ENCODE data around the gene ZNF787. TPM values are rescaled to one million over a fixed set of nuclear protein-coding genes. Genes with fewer than 3 reads are reported as not detected.

Gene ZNF787
- total RNA-seq, 1 donor: 27.5 TPM

DNA sequence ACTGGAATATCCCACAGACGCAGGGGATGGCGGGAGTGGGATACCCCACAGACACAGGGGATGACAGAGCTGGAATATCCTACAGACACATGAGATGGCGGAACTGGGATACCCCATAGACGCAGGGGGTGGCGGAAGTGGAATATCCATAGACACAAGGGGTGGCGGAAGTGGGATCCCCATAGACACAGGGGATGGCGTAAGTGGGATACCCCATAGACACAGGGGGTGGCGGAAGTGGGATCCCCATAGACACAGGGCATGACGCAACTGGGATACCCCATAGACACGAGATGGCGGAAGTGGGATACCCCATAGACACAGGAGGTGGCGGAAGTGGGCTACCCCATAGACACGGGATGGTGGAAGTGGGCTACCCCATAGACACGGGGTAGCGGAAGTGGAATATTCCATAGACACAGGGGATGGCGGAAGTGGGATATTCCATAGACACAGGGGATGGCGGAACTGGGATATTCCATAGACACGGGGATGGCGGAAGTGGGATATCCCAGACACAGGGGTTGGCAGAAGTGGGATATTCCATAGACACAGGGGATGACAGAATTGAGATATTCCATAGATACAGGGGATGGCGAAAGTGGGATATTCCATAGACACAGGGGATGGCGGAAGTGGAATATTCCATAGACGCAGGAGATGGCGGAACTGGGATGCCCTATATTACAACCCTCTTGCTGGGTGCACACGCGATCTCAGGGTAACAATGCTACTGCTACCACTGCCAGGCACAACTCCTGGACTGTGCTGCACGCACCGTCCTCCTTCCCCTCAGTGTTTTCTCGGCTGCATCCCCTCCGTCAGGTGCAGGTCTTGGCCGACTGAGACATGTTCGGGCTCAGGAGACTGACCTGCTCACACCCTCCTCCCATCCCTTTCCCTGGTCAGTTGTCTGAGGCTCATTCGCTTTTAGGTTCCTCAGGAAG is 28.1 kb downstream of the ZNF787 start:
- H3K4me3 ChIP-seq (ENCODE audit: insufficient read depth, low read length): no peak overlapping the region
- H3K4me2 ChIP-seq (ENCODE audit: insufficient read depth, low read length): no peak overlapping the region
- DNase-seq (ENCODE audit: insufficient read length, low spot score, missing footprints): peak; percentile 32
- H3K27me3 ChIP-seq (ENCODE audit: insufficient read depth, low read length): no peaks in the 10 kb centered on the region
- H3K79me2 ChIP-seq (ENCODE audit: insufficient read depth, low read length): peaks cover 75% of the 10 kb centered on the region
- H3K36me3 ChIP-seq (ENCODE audit: insufficient read depth, low read length): peaks cover 7% of the 10 kb centered on the region
- no peaks in the 10 kb centered on the region for H3K9me3 ChIP-seq (ENCODE audit: low read depth, low read length)
- no peak overlapping the region for H2AFZ ChIP-seq (ENCODE audit: low read length)
- H4K20me1 ChIP-seq (ENCODE audit: insufficient read depth, low read length): peaks cover 36% of the 10 kb centered on the region
- H3K4me1 ChIP-seq (ENCODE audit: insufficient read depth, low read length): peaks cover 6% of the 10 kb centered on the region
- no peak overlapping the region for H3K27ac ChIP-seq (ENCODE audit: low read depth, low read length)
- no peak for TF ChIP-seq CTCF (IDR thresholded peaks at IDR 0.05; ENCODE audit: extremely low read depth, low read depth, low read length)

DNA sequence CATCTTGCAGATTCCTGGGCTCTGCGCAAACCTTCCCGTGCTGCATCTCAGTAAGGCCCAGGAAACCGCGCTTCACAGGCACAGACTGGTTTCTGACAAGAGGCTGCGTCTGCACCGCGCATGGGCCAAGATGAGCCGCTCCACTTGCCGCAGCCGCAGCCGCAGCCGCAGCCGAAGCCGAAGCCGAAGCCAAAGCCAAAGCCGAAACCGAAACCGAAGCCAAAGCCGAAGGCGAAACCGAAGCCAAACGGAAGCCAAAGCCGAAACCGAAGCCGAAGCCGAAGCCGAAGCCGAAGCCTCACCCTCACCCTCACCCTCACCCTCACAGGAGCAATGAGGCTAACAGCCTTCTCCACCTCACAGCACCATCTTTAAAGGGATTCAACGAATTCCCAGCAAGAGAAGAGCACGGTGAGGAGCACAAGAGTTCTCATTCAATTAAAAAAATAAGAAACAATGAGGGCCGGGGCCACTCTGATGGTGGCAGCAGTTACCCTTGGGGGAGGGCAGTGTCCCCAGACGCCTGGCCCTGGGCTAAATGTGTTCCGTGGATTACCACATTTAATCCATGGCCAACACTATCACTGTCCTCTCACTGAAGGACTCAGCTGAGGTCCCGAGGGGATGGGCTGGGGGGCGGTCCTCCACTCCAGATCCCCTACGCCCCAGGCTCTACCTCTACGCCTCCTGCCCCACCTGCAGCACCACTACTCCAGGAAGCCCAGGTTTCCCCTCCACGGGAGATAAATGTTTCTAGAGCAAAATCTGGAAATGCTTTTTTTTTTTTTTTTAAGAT is 29.1 kb downstream of the ZNF787 start:
- no peak overlapping the region for H3K4me3 ChIP-seq (ENCODE audit: insufficient read depth, low read length)
- H3K79me2 ChIP-seq (ENCODE audit: insufficient read depth, low read length): peaks cover 65% of the 10 kb centered on the region
- H3K4me2 ChIP-seq (ENCODE audit: insufficient read depth, low read length): no peak overlapping the region
- no peak overlapping the region for H2AFZ ChIP-seq (ENCODE audit: low read length)
- H4K20me1 ChIP-seq (ENCODE audit: insufficient read depth, low read length): peaks cover 34% of the 10 kb centered on the region
- H3K4me1 ChIP-seq (ENCODE audit: insufficient read depth, low read length): peaks cover 6% of the 10 kb centered on the region
- DNase-seq (ENCODE audit: insufficient read length, low spot score, missing footprints): peak; percentile 70
- H3K36me3 ChIP-seq (ENCODE audit: insufficient read depth, low read length): peaks cover 3% of the 10 kb centered on the region
- TF ChIP-seq CTCF (IDR thresholded peaks at IDR 0.05; ENCODE audit: extremely low read depth, low read depth, low read length): no peak
- peak overlapping the region; percentile 58 for H3K27ac ChIP-seq (ENCODE audit: low read depth, low read length)
- H3K27me3 ChIP-seq (ENCODE audit: insufficient read depth, low read length): no peaks in the 10 kb centered on the region
- H3K9me3 ChIP-seq (ENCODE audit: low read depth, low read length): no peaks in the 10 kb centered on the region

DNA sequence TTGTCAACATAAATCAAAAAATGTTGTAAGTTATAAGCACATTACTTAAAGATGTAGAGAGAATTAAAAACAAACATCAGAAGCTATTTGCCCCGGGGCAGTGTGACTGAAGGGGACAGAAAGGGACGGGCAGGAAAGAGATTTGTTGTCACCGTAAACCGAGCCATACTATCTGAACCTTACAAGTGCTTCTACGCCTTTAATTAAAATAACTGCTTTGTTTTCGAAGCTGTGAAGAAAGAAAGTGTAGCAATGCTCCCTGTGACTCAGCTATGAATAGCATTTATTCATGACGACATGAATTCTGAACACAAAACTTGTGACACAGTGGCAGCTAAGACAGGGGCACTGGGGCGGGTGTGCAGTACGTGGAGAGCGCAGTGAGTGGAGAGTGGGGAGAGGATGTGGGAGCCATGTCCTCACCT is 30.0 kb downstream of the ZNF787 start:
- peak; percentile 96 for DNase-seq (ENCODE audit: insufficient read length, low spot score, missing footprints)
- H3K27ac ChIP-seq (ENCODE audit: low read depth, low read length): peak overlapping the region; percentile 58
- H3K27me3 ChIP-seq (ENCODE audit: insufficient read depth, low read length): no peaks in the 10 kb centered on the region
- H3K4me2 ChIP-seq (ENCODE audit: insufficient read depth, low read length): no peak overlapping the region
- no peaks in the 10 kb centered on the region for H3K9me3 ChIP-seq (ENCODE audit: low read depth, low read length)
- H4K20me1 ChIP-seq (ENCODE audit: insufficient read depth, low read length): peaks cover 40% of the 10 kb centered on the region
- H2AFZ ChIP-seq (ENCODE audit: low read length): no peak overlapping the region
- no peak for TF ChIP-seq CTCF (IDR thresholded peaks at IDR 0.05; ENCODE audit: extremely low read depth, low read depth, low read length)
- peaks cover 6% of the 10 kb centered on the region for H3K4me1 ChIP-seq (ENCODE audit: insufficient read depth, low read length)
- peaks cover 3% of the 10 kb centered on the region for H3K36me3 ChIP-seq (ENCODE audit: insufficient read depth, low read length)
- H3K79me2 ChIP-seq (ENCODE audit: insufficient read depth, low read length): peaks cover 62% of the 10 kb centered on the region
- H3K4me3 ChIP-seq (ENCODE audit: insufficient read depth, low read length): no peak overlapping the region

- H3K27ac ChIP-seq (ENCODE audit: low read depth, low read length): no peak overlapping the region
Measured at GRCh38 chr19:56089344-56089743, 31.8 kb downstream of the ZNF787 start.

More at GRCh38 chr19:56089344-56089743, 31.8 kb downstream of the ZNF787 start:
- no peaks in the 10 kb centered on the region for H3K36me3 ChIP-seq (ENCODE audit: insufficient read depth, low read length)
- H3K27me3 ChIP-seq (ENCODE audit: insufficient read depth, low read length): no peaks in the 10 kb centered on the region
- TF ChIP-seq CTCF (IDR thresholded peaks at IDR 0.05; ENCODE audit: extremely low read depth, low read depth, low read length): no peak
- no peaks in the 10 kb centered on the region for H3K9me3 ChIP-seq (ENCODE audit: low read depth, low read length)
- peaks cover 48% of the 10 kb centered on the region for H3K79me2 ChIP-seq (ENCODE audit: insufficient read depth, low read length)
- DNase-seq (ENCODE audit: insufficient read length, low spot score, missing footprints): no peak
- no peak overlapping the region for H3K4me3 ChIP-seq (ENCODE audit: insufficient read depth, low read length)
- peaks cover 6% of the 10 kb centered on the region for H3K4me1 ChIP-seq (ENCODE audit: insufficient read depth, low read length)
- H4K20me1 ChIP-seq (ENCODE audit: insufficient read depth, low read length): peaks cover 54% of the 10 kb centered on the region
- no peak overlapping the region for H2AFZ ChIP-seq (ENCODE audit: low read length)
- H3K4me2 ChIP-seq (ENCODE audit: insufficient read depth, low read length): no peak overlapping the region

Data from osteoblast (primary cell).